Fibroblast of skin of scalp (primary cell): ENCODE results near the gene PDYN.

Source experiments
- DNase-seq: peaks from one replicate; pipeline ENCODE4 v3.0.0-alpha.2; 2013

Gene PDYN

DNA sequence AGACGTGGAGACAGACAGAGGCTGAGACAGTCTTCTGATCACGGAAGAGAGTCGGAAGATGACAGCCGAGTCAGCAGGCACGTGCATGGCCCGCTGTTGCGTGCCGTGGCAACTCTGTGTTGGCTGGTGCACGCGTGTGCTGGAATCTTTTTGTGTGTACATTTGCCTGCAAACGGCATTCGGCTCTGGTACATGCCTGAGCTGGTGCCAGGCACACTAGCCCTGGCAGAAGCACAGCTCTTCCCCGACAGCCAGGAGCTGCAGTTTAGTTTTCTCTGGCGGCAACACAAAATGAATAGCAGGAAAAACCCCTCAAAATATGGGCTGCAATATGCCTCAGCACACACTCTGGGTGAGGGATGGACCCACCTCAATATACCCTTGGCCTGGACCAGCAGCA lies 769 bp upstream of the PDYN start:
- DNase-seq, result no peak

- DNase-seq, result no peak
Observed at GRCh38 chr20:1992359-1993110, 1.3 kb downstream of the PDYN start.

- DNase-seq, result peak; percentile 3
Observed at GRCh38 chr20:1987826-1988225, 6.0 kb downstream of the PDYN start.

- no peak for DNase-seq
Observed at GRCh38 chr20:1983301-1983700, 10.6 kb downstream of the PDYN start.

DNA sequence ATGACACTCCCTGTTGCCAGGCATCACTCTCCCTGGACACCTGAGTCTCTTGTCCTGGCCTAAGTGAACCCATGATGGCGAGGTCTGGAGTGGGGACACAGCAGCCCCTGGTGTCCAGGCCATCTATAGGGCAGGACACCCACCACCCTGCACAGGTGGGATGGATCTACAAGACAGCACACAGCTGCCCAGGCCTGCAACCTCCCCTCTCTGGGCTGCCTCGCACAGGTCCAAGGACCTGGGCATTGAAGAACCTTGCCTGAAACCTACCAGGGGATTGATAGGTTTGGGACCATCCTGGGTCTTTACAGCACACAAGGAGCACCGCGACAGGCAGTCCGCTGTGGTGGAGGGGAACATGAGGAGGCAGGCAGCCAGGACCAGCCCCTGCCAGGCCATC lies 11.2 kb downstream of the PDYN start:
- DNase-seq, result no peak

DNA sequence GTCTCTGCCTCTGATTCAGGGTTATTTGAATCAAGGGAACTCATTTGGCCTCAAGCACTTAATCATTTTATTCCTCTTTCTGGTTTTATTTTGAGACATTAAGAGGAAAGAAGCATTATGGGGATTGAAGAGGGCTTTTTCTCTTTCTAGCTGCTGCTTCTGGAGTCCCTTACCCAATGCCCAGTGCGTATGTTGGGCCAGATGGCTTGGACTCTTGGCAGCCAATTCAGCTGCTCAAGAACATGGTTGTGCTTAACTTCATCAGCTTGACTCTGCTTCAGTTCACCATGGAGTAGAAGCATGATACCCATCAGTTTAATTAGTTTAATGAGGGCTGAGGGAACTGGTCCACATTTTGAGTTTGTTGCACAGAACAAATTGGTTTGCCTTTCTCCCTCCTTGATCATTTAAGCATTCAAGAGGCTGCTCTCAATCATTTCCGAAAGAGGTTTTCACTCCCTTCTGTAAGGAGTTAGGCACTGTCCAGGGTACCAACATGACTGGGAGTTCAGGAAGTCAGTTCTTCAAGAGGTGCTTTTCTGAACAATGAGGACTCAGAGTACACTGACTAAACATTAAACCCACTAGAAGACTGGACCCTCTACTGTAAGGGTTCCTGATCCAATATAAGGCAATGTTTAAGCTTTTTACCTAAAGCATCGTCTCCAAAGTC lies 14.6 kb downstream of the PDYN start:
- DNase-seq, result no peak

DNA sequence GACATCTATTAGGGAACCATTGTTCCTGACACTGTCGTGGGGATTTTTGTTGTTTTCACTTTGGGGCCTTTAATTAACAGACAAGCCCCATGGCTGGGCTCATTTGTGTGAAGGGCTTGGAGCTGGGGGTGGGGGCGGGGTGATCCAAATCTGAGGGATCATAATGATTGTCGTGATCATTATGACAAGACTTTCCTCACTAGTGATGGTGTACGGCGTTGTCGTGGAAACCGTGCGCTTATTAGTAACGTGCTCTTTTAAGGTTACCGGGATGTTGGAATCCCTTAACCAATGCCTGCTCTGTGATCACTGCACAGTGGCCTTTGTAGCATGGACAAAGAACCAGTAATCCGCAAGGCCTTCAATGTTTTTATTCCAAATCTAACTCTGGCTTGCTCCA lies 18.6 kb downstream of the PDYN start:
- no peak for DNase-seq

- DNase-seq, result no peak
Observed at GRCh38 chr20:1973601-1974440, 20.0 kb downstream of the PDYN start.

- no peak for DNase-seq
Observed at GRCh38 chr20:1971893-1972586, 21.8 kb downstream of the PDYN start.

DNA sequence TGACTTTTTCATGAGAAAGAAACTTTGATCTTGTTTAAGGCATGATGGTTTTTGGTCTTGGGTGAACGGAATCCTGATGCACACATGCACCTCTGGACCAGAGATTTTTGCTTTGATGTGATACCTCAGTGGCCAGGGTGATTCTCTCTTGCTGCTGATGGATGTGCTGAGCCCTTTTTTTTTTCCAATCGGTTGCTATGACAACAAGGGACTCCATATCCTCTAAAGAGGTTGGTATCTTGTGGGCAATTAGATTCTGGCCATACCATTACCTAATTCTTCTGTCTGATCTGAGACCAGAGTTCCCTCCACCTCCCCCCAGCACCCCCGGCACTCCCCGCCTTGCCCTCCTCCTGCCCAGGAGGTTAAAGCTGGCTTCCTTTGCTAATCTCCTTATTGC lies 24.9 kb downstream of the PDYN start:
- DNase-seq, result no peak

DNA sequence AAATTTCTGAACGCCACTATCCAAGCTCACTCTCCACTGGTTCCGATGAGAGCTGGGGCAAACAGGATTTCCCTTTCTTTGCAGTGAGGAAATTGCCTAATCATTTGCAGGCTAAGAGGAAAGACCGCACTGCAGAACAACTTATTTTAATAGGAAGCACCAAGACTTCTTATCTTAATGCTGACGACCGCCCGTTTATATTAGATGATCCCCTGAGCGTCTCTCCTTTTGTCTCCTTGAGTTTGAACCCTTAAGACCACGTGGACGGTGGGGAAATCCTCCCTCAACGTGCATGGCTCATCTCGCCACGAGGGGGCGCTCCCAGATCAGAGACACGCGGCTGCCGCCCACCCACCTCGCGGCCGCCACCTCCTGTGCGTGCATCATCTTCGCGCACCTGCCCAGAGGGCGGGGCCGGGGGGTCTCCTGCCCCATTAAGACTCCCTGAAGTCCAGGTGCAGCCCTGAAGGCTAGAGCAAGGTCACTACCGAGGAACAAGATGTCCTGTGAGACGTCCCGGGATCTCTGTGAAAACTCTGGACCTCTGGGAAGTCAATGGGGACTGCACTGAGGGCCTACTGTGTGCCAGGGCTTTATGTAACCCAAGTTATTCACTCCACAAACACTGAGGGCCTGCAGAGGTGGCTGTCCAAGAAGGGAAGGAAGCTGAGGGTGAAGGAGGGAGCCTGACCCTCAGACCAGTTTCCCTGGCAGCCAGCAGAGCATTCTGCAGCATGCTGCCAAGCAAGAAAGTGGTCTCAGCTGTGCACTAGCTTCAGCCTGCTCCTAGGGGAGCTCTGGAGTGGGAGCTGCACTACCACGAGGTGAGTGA lies 28.1 kb downstream of the PDYN start:
- peak; percentile 56 for DNase-seq

GRCh38 chr20:1964659-1965405 lies 29.0 kb downstream of the PDYN start:
- no peak for DNase-seq

GRCh38 chr20:1964061-1964460 lies 29.8 kb downstream of the PDYN start:
- DNase-seq, result no peak

DNA sequence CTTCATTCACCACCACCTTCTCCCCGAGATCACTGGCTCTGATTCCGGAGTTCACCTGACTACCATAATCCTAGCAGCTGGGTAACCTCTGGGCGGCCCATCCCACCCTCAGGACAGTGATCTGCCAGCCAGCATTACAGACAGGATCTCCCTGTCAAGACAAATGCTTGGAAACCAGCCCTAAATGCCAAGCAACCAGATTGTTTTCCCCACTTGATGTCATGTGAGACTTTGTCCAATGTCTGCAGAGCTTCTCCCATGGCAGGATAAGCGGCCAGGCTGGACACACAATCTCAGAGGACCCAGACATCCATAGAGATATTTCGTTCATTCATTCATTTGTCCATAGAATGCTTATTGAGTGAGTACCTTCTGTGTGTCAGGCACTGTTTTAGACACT lies 32.5 kb downstream of the PDYN start:
- no peak for DNase-seq

- no peak for DNase-seq
Observed at GRCh38 chr20:1959156-1959555, 34.7 kb downstream of the PDYN start.

- no peak for DNase-seq
Observed at GRCh38 chr20:1958426-1958825, 35.4 kb downstream of the PDYN start.

GRCh38 chr20:1955217-1955616 lies 38.6 kb downstream of the PDYN start:
- no peak for DNase-seq

GRCh38 chr20:1953621-1954020 lies 40.2 kb downstream of the PDYN start:
- DNase-seq, result no peak

- DNase-seq, result no peak
Observed at GRCh38 chr20:1952737-1953530, 40.9 kb downstream of the PDYN start.

DNA sequence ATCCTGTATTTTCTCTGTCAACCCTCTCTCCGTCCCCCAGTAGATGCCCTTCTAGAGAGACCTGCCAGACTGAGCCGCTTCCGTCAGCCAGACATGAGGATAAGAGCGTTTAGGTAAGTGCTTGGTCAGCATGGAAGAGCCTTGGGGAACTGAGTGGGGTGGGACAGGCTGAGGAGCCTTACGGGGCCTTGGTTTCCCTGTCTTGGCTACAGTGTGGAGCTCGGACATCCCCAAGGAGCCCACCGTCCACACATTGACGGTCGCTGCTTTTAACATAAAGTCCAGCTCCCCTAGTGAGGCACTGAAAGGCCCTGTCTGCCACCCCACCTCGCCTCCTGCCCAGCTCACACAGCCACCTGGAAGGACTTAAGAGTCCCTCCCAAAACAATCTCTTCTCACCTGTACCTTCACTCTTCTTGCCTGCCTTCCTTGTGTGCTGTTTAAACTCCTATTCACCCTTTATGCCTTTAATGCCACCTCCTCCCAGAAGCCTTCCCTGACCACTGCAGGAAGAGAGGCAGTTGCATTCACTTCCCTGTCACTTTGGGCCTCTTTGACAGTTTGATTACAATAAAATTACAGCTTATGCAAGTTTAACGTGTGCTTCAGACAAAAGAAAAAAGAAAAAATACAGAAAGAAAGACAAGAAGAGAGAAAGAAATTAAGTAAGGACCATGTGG lies 42.3 kb downstream of the PDYN start:
- DNase-seq, result no peak
